ENCODE data around the gene WWOX. TPM values are rescaled to one million over a fixed set of nuclear protein-coding genes. Genes with fewer than 3 reads are reported as not detected.

The WWOX gene
- total and polyA plus RNA-seq, 7 donors, result 7.1 to 46.8 (median 16.1) TPM

- no peak for TF ChIP-seq EP300 (IDR thresholded peaks at IDR 0.05)
- no peak for TF ChIP-seq POLR2AphosphoS5 (IDR thresholded peaks at IDR 0.05)
- no peak for TF ChIP-seq POLR2A (IDR thresholded peaks at IDR 0.05)
- TF ChIP-seq CTCF (IDR thresholded peaks at IDR 0.05), result no peak
These were observed 594.0 kb downstream of the WWOX start for GRCh38 chr16:78693496-78693895.

GRCh38 chr16:78694414-78694813 lies 595.0 kb downstream of the WWOX start:
- intact Hi-C loops (cut with DNase I), result no loop called here
- Histone ChIP-seq H3K4me3 (no peak overlapping the region), H3K4me1 (no peaks in the 10 kb centered on the region), H3K36me3 (no peaks in the 10 kb centered on the region), H3K27ac (no peak overlapping the region), H3K27me3 (no peaks in the 10 kb centered on the region), H3K9me3 (no peaks in the 10 kb centered on the region)
- no peak for DNase-seq
- WGBS, 2 donors, result 95 to 96% methylated on average over 3 of the region's 3 CpGs
- TF ChIP-seq EP300 (IDR thresholded peaks at IDR 0.05) (no peak), CTCF (IDR thresholded peaks at IDR 0.05) (no peak)

More at GRCh38 chr16:78693496-78693895, 594.0 kb downstream of the WWOX start:
- no peak for DNase-seq
- 93 to 96% methylated on average over 5 of the region's 5 CpGs for WGBS, 2 donors
- Histone ChIP-seq H3K27ac (no peak overlapping the region), H3K36me3 (no peaks in the 10 kb centered on the region), H3K9me3 (no peaks in the 10 kb centered on the region), H3K4me3 (no peak overlapping the region), H3K4me1 (no peaks in the 10 kb centered on the region), H3K27me3 (no peaks in the 10 kb centered on the region)
- intact Hi-C loops (cut with DNase I), result no loop called here

GRCh38 chr16:78695391-78695790 lies 595.9 kb downstream of the WWOX start:
- Histone ChIP-seq H3K27ac (no peak overlapping the region), H3K9me3 (no peaks in the 10 kb centered on the region), H3K27me3 (no peaks in the 10 kb centered on the region), H3K36me3 (no peaks in the 10 kb centered on the region), H3K4me3 (no peak overlapping the region), H3K4me1 (no peaks in the 10 kb centered on the region)
- no peak for DNase-seq
- 79 to 83% methylated on average over 6 of the region's 6 CpGs for WGBS, 2 donors
- intact Hi-C loops (cut with DNase I), result no loop called here
- TF ChIP-seq POLR2AphosphoS5 (IDR thresholded peaks at IDR 0.05) (no peak), CTCF (IDR thresholded peaks at IDR 0.05) (no peak), EP300 (IDR thresholded peaks at IDR 0.05) (no peak), POLR2A (IDR thresholded peaks at IDR 0.05) (no peak)

- Histone ChIP-seq H3K36me3 (no peaks in the 10 kb centered on the region), H3K4me1 (no peaks in the 10 kb centered on the region), H3K9me3 (no peaks in the 10 kb centered on the region), H3K27ac (no peak overlapping the region), H3K4me3 (no peak overlapping the region), H3K27me3 (no peaks in the 10 kb centered on the region)
- no peak for TF ChIP-seq CTCF (IDR thresholded peaks at IDR 0.05)
- TF ChIP-seq EP300 (IDR thresholded peaks at IDR 0.05), result no peak
- no peak for TF ChIP-seq POLR2AphosphoS5 (IDR thresholded peaks at IDR 0.05)
- intact Hi-C loops (cut with DNase I), result no loop called here
- 97 to 99% methylated on average over 2 of the region's 2 CpGs for WGBS, 2 donors
- no peak for DNase-seq
These were observed 597.3 kb downstream of the WWOX start for GRCh38 chr16:78696797-78697196.

GRCh38 chr16:78697426-78697825 lies 598.0 kb downstream of the WWOX start:
- 85 to 93% methylated on average over 5 of the region's 5 CpGs for WGBS, 2 donors
- no peak overlapping the region for H3K4me3 ChIP-seq
- H3K27me3 ChIP-seq, result no peaks in the 10 kb centered on the region

More at GRCh38 chr16:78697426-78697825, 598.0 kb downstream of the WWOX start:
- TF ChIP-seq POLR2AphosphoS5 (IDR thresholded peaks at IDR 0.05), result no peak
- TF ChIP-seq CTCF (IDR thresholded peaks at IDR 0.05), result no peak
- no peak for TF ChIP-seq POLR2A (IDR thresholded peaks at IDR 0.05)
- no peak for TF ChIP-seq EP300 (IDR thresholded peaks at IDR 0.05)
- no peak for DNase-seq
- Histone ChIP-seq H3K9me3 (no peaks in the 10 kb centered on the region), H3K27ac (no peak overlapping the region), H3K36me3 (no peaks in the 10 kb centered on the region), H3K4me1 (no peaks in the 10 kb centered on the region)
- intact Hi-C loops (cut with DNase I), result no loop called here
